Keratinocyte (primary cell): Measurements from ENCODE around the gene JAKMIP1. TPM values are rescaled to one million over a fixed set of nuclear protein-coding genes. Genes with fewer than 3 reads are reported as not detected.
A peak's percentile ranks its signal among the peaks of the same experiment; 100 is the strongest.

Experiments used
- DNase-seq: peaks from one replicate; pipeline ENCODE4 v3.0.0-alpha.2; 2011; ENCODE audit warnings: low read depth, missing footprints, low spot score
- FAIRE-seq: peaks from 2 replicates; lab custom pipeline; 2011; peaks lifted over from hg19 to GRCh38; lab: Jason Lieb, UNC
- H2AFZ ChIP-seq: 2 replicates; pipeline ENCODE4 v1.6.0; 2012; ENCODE audit warnings: low read length, control low read depth, inconsistent platforms; ENCODE audit not compliant: control insufficient read depth
- H3K27ac ChIP-seq: 2 replicates; pipeline ENCODE4 v1.5.1; 2011; ENCODE audit warnings: low read length; ENCODE audit not compliant: control insufficient read depth, insufficient read depth
- H3K27me3 ChIP-seq: 3 replicates; pipeline ENCODE4 v1.6.0; 2011; ENCODE audit warnings: low read length; ENCODE audit not compliant: control insufficient read depth, insufficient read depth; ENCODE audit errors: extremely low read depth
- H3K36me3 ChIP-seq, 2 experiments: 2 replicates in 1 of 2; 3 replicates in 1 of 2; pipeline ENCODE4 v1.5.1; 2011; ENCODE audit warnings: low read length in 2 of 2, mild to moderate bottlenecking in 1 of 2; ENCODE audit not compliant: control insufficient read depth in 2 of 2, insufficient read depth in 2 of 2; ENCODE audit errors: extremely low read depth in 1 of 2
- H3K4me1 ChIP-seq: 3 replicates; pipeline ENCODE4 v1.5.1; 2011; ENCODE audit warnings: low read length; ENCODE audit not compliant: control insufficient read depth, insufficient read depth; ENCODE audit errors: extremely low read depth
- H3K4me2 ChIP-seq: 3 replicates; pipeline ENCODE4 v1.6.0; 2011; ENCODE audit warnings: low read depth, low read length; ENCODE audit not compliant: control insufficient read depth, insufficient read depth; ENCODE audit errors: extremely low read depth
- H3K4me3 ChIP-seq, 3 experiments: fragments of 200-600 bp in 1 of 3; sonication (generic) in 1 of 3; 2 replicates in 2 of 3; 3 replicates in 1 of 3; pipeline ENCODE4 v1.5.1; 2011 to 2016; ENCODE audit warnings: low read length in 3 of 3, mild to moderate bottlenecking in 3 of 3, control low read depth in 2 of 3, inconsistent platforms in 1 of 3, low read depth in 1 of 3, mixed read lengths in 1 of 3, mixed run types in 1 of 3, moderate library complexity in 1 of 3; ENCODE audit not compliant: control insufficient read depth in 2 of 3, insufficient read depth in 2 of 3; ENCODE audit errors: extremely low read depth in 1 of 3
- H3K79me2 ChIP-seq: 2 replicates; pipeline ENCODE4 v1.6.0; 2012; ENCODE audit warnings: low read length; ENCODE audit not compliant: control insufficient read depth, insufficient read depth
- H3K9ac ChIP-seq: 3 replicates; pipeline ENCODE4 v1.6.0; 2011; ENCODE audit warnings: low read length; ENCODE audit not compliant: control insufficient read depth, insufficient read depth; ENCODE audit errors: extremely low read depth
- H3K9me1 ChIP-seq: 3 replicates; pipeline ENCODE4 v1.6.0; 2011; ENCODE audit warnings: low read length; ENCODE audit not compliant: control insufficient read depth, insufficient read depth; ENCODE audit errors: extremely low read depth
- H3K9me3 ChIP-seq: 2 replicates; pipeline ENCODE4 v1.5.1; 2012; ENCODE audit warnings: low read depth, low read length; ENCODE audit not compliant: control insufficient read depth
- H4K20me1 ChIP-seq: 3 replicates; pipeline ENCODE4 v1.6.0; 2011; ENCODE audit warnings: low read length; ENCODE audit not compliant: control insufficient read depth, insufficient read depth; ENCODE audit errors: extremely low read depth
- EZH2 ChIP-seq: IDR thresholded peaks from one replicate; pipeline ENCODE4 v1.6.1; 2012; ENCODE audit warnings: inconsistent platforms, mild to moderate bottlenecking, low read length, moderate library complexity
- dilution Hi-C: fragments of 300-500 bp; cut with MboI; formaldehyde crosslinking; loops from one replicate; pipeline ENCODE4 v1.7.0; 2020; ENCODE audit warnings: low sequenced_read_pairs; ENCODE audit not compliant: extremely low pct_ligation_motif_present
- polyA plus RNA-seq, 5 experiments: library from polyadenylated mRNA; depleted of rRNA in 3 of 5; stranded (reverse) in 3 of 5; stranded (forward) in 1 of 5; unstranded in 1 of 5; fragments of >200 nt; gene quantifications; 1 replicate in 1 of 5; 2 replicates in 3 of 5; 3 replicates in 1 of 5; pipeline versions ENCODE4 v1.2.1 to v1.2.3, GENCODE V29; 2011 to 2012; ENCODE audit warnings: missing spikeins in 2 of 5, low read depth in 1 of 5, low replicate concordance in 1 of 5
- TF ChIP-seq, protein P1 (sequence below), 3 experiments: IDR thresholded peaks in 1 of 3; conservative IDR thresholded peaks in 1 of 3; optimal IDR thresholded peaks in 1 of 3; 2 replicates in 2 of 3; 3 replicates in 1 of 3; pipeline versions ENCODE3 to v1.5.1; 2011; ENCODE audit warnings: low read length in 3 of 3, mild to moderate bottlenecking in 3 of 3, moderate library complexity in 2 of 3, control low read depth in 1 of 3, inconsistent platforms in 1 of 3; ENCODE audit not compliant: insufficient read depth in 2 of 3; ENCODE audit errors: extremely low read depth in 1 of 3

JAKMIP1 gene
- polyA plus RNA-seq, 1 donor (not counting 4 experiments of a cell fraction or from before 2014, with no cell fraction given), result not detected

DNA sequence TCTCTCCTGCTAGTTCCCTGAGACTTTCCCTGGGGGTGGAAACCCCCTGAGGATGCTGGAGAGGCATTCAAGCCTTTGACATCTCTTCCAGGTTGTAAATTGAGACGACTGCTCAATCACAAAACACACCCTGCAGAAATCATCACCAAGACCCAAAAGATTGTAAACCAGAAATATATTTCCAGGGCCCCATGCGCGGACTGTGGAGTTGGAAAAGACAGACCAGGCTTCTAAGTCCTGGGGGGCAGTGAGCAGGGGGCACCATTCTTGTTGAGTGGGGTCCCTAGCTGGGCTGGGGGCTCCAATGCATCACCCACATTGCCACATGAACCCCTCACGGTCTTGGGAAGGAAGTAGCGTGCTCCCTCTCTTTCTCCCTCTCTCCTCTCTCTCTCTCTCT is 94.2 kb downstream of the JAKMIP1 start:
- no peak for FAIRE-seq
- Histone ChIP-seq H3K9me1 (no peaks in the 10 kb centered on the region), H3K4me3 (no peak overlapping the region), H3K79me2 (no peaks in the 10 kb centered on the region), H3K27me3 (peaks cover 23% of the 10 kb centered on the region), H4K20me1 (no peaks in the 10 kb centered on the region), H3K27ac (no peak overlapping the region), H3K36me3 (no peaks in the 10 kb centered on the region), H3K4me1 (no peaks in the 10 kb centered on the region), H2AFZ (no peak overlapping the region), H3K4me2 (no peak overlapping the region), H3K9ac (no peak overlapping the region), H3K9me3 (no peaks in the 10 kb centered on the region)
- no peak for DNase-seq
- TF ChIP-seq, protein P1, sequence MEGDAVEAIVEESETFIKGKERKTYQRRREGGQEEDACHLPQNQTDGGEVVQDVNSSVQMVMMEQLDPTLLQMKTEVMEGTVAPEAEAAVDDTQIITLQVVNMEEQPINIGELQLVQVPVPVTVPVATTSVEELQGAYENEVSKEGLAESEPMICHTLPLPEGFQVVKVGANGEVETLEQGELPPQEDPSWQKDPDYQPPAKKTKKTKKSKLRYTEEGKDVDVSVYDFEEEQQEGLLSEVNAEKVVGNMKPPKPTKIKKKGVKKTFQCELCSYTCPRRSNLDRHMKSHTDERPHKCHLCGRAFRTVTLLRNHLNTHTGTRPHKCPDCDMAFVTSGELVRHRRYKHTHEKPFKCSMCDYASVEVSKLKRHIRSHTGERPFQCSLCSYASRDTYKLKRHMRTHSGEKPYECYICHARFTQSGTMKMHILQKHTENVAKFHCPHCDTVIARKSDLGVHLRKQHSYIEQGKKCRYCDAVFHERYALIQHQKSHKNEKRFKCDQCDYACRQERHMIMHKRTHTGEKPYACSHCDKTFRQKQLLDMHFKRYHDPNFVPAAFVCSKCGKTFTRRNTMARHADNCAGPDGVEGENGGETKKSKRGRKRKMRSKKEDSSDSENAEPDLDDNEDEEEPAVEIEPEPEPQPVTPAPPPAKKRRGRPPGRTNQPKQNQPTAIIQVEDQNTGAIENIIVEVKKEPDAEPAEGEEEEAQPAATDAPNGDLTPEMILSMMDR (optimal IDR thresholded peaks at IDR 0.05 in 1 of 3, IDR thresholded peaks at IDR 0.05 in 1 of 3, conservative IDR thresholded peaks at IDR 0.05 in 1 of 3; ENCODE audit: extremely low read depth in 1 of 3, insufficient read depth in 2 of 3, low read length in 3 of 3), result no peak
- no peak for TF ChIP-seq EZH2
- dilution Hi-C loops, result no loop called here

DNA sequence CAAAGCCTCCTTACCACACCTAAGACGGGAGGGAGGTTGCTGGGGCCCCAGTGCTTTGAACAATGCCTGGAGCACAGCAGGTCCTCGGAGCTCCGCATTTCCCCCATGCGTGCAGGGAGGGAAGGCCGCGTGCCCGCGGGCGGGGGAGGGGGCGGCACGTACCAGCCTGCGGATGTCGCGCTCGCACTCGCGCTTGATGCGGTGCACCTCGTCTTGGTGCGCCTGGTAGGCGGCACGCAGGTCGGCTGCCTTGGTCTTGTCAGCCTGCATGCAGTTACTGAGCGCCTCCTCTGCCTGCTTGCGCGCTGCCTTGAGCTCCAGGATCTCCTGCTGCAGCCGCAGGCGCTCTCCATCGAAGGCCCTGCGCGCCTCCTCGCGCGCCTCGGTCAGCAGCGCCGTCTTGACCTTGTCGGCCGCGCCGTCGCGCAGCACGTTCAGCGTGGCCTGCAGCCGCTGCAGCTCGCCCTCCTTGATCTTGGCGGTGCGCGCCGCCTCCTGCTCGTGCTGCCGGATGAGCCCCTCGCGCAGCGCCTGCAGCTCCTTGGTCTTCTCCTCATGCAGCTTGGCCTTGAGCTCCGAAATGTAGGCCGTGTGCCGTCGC is 94.9 kb downstream of the JAKMIP1 start:
- Histone ChIP-seq H3K36me3 (no peaks in the 10 kb centered on the region), H3K4me1 (no peaks in the 10 kb centered on the region), H3K27ac (no peak overlapping the region), H3K9ac (no peak overlapping the region), H4K20me1 (no peaks in the 10 kb centered on the region), H3K27me3 (peaks cover 23% of the 10 kb centered on the region), H3K9me3 (no peaks in the 10 kb centered on the region), H3K9me1 (no peaks in the 10 kb centered on the region), H3K4me3 (no peak overlapping the region), H3K4me2 (no peak overlapping the region), H2AFZ (no peak overlapping the region), H3K79me2 (no peaks in the 10 kb centered on the region)
- FAIRE-seq (no peak), DNase-seq (no peak)
- TF ChIP-seq, protein P1 (optimal IDR thresholded peaks at IDR 0.05 in 1 of 3, IDR thresholded peaks at IDR 0.05 in 1 of 3, conservative IDR thresholded peaks at IDR 0.05 in 1 of 3; ENCODE audit: extremely low read depth in 1 of 3, insufficient read depth in 2 of 3, low read length in 3 of 3), result no peak
- peak; percentile 13 for TF ChIP-seq EZH2
- dilution Hi-C loops, result no loop called here
